GM13977 (cell line): ENCODE measurements around the gene CIC.

ENCODE experiments used
- DNase-seq: peaks from one replicate; pipeline ENCODE4 v3.0.0; 2012; ENCODE audit warnings: low spot score
- CTCF ChIP-seq: IDR thresholded peaks from 2 replicates; pipeline ENCODE4 v1.5.1; 2012; ENCODE audit warnings: mild to moderate bottlenecking, control low read depth; ENCODE audit not compliant: insufficient read depth; ENCODE audit errors: extremely low read depth, missing control alignments
- in situ Hi-C: fragments of 300-500 bp; cut with MboI; formaldehyde crosslinking; loops from one replicate; pipeline ENCODE4 v1.12.0; 2022; ENCODE audit warnings: low sequenced_read_pairs, low pct_unique_long_range_greater_than_20kb, mixed read lengths, inconsistent platforms; ENCODE audit not compliant: unreplicated experiment

Gene CIC

GRCh38 chr19:42295831-42296525, 26.9 kb downstream of the CIC start:
- in situ Hi-C loops, result loop anchor here (25.0 kb wide), 1 partner anchor 184 kb away; no protein-coding TSS in a partner anchor
- DNase-seq, result peak; percentile 89
- TF ChIP-seq CTCF, result peak; percentile 94

- no peak for TF ChIP-seq CTCF
- no peak for DNase-seq
- in situ Hi-C loops, result loop anchor here (25.0 kb wide), 1 partner anchor 185 kb away; no protein-coding TSS in a partner anchor
Measured at GRCh38 chr19:42297039-42297438, 28.0 kb downstream of the CIC start.

- in situ Hi-C loops, result no loop called here
- no peak for DNase-seq
Measured at GRCh38 chr19:42301646-42302203, 32.7 kb downstream of the CIC start, which contains the start of gene PRR19. Gene PRR19 (plus strand): TSS chr19:42302132. CDS start chr19:42309585, 7,453 bp downstream.

GRCh38 chr19:42303101-42303464, 34.0 kb downstream of the CIC start:
- TF ChIP-seq CTCF, result no peak
- no peak for DNase-seq
- in situ Hi-C loops, result no loop called here

More at GRCh38 chr19:42301646-42302203, 32.7 kb downstream of the CIC start, which contains the start of gene PRR19:
- TF ChIP-seq CTCF, result no peak

GRCh38 chr19:42303876-42304275, 34.8 kb downstream of the CIC start:
- TF ChIP-seq CTCF, result no peak
- in situ Hi-C loops, result no loop called here
- DNase-seq, result no peak

GRCh38 chr19:42306646-42307045, 37.6 kb downstream of the CIC start:
- no peak for TF ChIP-seq CTCF
- DNase-seq, result no peak
- in situ Hi-C loops, result no loop called here
